ENCODE measurements around the gene TNNC1.

The TNNC1 gene

DNA sequence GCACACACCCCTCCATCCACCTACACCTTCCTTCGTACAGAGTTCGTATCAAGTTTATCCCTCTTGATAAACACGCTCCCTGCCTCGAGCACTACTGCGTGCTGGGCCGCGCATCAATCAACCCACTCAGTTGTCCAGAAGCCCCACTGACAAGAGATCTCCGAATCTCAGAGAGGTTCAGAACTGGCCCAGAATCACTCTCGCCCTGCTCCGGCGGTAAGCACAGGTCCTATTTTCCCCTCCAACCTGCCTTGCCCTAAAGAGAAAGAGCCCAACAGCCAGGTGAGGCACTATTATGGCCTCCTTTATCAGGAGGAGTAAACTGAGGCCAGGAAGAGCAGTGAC, 1.1 kb upstream of the TNNC1 start:
- TF ChIP-seq, protein P1, sequence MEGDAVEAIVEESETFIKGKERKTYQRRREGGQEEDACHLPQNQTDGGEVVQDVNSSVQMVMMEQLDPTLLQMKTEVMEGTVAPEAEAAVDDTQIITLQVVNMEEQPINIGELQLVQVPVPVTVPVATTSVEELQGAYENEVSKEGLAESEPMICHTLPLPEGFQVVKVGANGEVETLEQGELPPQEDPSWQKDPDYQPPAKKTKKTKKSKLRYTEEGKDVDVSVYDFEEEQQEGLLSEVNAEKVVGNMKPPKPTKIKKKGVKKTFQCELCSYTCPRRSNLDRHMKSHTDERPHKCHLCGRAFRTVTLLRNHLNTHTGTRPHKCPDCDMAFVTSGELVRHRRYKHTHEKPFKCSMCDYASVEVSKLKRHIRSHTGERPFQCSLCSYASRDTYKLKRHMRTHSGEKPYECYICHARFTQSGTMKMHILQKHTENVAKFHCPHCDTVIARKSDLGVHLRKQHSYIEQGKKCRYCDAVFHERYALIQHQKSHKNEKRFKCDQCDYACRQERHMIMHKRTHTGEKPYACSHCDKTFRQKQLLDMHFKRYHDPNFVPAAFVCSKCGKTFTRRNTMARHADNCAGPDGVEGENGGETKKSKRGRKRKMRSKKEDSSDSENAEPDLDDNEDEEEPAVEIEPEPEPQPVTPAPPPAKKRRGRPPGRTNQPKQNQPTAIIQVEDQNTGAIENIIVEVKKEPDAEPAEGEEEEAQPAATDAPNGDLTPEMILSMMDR (conservative IDR thresholded peaks at IDR 0.05; ENCODE audit: low read depth) = no peak
- no peak for DNase-seq (ENCODE audit: low spot score)
- peak overlapping the region; percentile 89 for H3K27ac ChIP-seq
- POLR2A ChIA-PET (ENCODE audit: low non-redundant PET) = no interaction called here
- CTCF ChIA-PET = interaction anchor here (0.6 kb wide), 1 partner anchor 178 kb away, joined by 5 read pairs; no protein-coding TSS in a partner anchor

DNA sequence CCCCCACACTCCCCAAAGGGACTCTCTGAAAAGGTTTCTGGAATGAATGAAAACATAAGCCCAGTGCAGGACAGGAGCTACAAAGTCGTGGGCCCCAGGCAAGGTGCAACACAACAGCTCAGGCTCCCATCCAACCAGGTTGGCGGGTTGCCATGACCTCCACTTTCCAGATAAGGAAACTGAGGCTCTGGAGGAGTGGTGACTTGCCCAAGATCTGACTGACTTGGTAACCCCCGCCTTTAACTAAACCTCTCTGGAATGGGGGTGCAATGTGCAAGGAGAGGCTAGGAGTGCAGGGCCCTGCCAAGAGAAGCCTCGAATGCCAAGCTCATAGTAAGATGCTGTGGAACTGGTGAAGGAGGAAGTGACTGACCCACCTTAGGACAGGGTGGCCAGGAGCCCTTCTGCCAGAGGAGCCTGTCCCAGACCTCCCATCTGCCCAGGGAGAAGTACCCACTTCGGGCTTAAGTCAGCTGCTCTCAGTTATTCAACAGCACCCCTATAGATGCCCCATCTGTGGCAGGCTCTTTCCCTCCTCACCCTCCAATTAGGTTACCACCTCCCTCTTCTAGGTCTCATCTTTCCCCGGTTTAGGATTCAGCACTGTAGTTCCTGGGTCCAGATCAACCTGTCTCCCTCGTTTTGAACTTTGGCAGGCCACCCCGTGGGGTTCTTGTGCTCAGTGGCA, 553 bp upstream of the TNNC1 start:
- TF ChIP-seq, protein P1 (conservative IDR thresholded peaks at IDR 0.05; ENCODE audit: low read depth) = no peak
- DNase-seq (ENCODE audit: low spot score) = no peak
- CTCF ChIA-PET = interaction anchor here (0.6 kb wide), 1 partner anchor 178 kb away, joined by 5 read pairs; no protein-coding TSS in a partner anchor
- POLR2A ChIA-PET (ENCODE audit: low non-redundant PET) = no interaction called here
- peak overlapping the region; percentile 89 for H3K27ac ChIP-seq

DNA sequence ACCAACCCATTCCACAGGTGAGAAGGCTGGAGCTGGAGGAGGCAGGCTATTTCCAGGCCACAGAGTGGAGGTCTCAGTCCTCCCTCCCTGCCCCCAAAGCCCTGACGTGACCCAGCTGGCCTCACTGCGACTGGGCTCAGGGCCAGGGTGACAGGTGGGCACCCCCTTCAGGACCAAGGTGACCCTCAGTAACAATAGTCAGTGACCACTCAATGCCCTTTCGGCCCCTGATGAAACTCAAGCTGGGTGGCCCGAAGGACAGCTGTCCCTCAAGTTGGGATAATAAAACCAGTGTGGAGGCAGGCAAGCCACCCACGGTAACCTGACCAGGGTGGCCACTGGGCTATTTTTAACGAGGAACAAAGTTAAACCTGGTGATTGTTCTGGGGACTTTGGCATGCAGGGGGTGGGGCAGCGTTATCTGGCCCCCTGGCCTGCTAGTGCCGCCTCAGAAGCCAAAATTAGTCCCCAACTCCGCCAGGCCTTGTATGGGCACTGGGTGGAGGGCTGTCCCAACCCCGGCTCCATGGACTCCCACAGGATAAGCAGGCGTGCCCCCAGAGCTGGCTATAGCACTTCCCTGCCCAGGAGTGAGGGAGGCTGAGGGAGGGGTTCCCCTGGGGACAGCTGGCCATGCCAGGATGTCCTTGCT, 1.1 kb downstream of the TNNC1 start:
- H3K27ac ChIP-seq = peak overlapping the region; percentile 89
- DNase-seq (ENCODE audit: low spot score) = no peak
- POLR2A ChIA-PET (ENCODE audit: low non-redundant PET) = no interaction called here
- CTCF ChIA-PET = interaction anchor here (0.7 kb wide), 1 partner anchor 1678 kb away, joined by 3 read pairs; no protein-coding TSS in a partner anchor
- TF ChIP-seq, protein P1 (conservative IDR thresholded peaks at IDR 0.05; ENCODE audit: low read depth) = no peak

DNA sequence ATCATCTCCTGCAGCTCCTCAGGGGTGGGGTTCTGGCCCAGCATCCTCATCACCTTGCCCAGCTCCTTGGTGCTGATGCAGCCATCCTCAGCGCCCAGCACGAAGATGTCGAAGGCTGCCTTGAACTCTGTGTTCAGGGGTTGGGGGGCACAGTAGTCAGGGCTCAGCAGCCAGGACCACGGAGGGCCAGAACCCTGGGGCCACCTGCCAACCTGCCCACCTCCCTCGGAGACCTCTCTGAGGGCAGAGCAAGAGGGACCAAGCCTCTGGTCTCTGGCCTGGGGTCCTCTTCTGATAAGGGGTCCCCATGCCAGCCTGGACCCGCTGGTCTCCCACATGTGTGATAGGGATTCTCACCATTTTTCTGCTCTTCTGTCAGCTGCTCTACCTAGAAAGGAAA, 1.7 kb downstream of the TNNC1 start:
- TF ChIP-seq, protein P1 (conservative IDR thresholded peaks at IDR 0.05; ENCODE audit: low read depth) = no peak
- ChIA-PET POLR2A (ENCODE audit: low non-redundant PET) (no interaction called here), CTCF (no interaction called here)
- no peak overlapping the region for H3K27ac ChIP-seq
- no peak for DNase-seq (ENCODE audit: low spot score)

DNA sequence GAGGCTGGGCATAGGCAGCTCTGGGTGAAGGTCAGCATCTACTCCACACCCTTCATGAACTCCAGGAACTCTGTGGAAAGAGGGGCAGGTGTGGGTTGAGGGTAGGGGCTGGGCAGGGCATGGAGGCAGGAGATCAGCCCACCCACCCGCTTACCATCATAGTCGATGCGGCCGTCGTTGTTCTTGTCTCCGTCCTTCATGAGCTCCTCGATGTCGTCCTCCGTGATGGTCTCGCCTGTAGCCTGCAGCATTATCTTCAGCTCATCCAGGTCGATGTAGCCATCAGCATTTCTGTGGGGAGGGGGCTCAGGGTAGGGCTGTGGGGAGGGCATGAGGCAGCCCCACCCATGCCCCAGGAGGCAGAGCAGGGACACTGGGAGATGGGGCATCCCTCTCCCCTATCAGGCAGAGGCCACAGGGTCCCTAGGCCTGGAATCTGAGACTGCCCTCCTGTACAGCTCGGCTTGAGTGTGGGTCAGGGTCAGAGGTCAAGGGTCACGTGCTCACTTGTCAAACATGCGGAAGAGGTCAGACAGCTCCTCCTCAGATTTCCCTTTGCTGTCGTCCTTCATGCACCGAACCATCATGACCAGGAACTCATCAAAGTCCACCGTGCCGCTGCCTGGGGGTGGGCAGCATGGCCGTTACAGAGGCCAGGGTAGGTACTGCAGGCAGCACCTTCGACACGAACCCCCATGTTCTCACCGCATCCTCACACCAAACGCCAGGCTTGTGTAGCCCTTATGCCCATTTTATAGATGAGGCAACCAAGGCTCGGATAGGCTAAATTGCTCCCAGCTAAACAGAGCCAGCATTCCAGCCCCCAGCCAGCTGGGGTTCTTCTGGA, 2.4 kb downstream of the TNNC1 start:
- H3K27ac ChIP-seq = peak overlapping the region; percentile 77; the same call in 1 of the 2 replicates
- DNase-seq (ENCODE audit: low spot score) = no peak
- POLR2A ChIA-PET (ENCODE audit: low non-redundant PET) = no interaction called here
- TF ChIP-seq, protein P1 (conservative IDR thresholded peaks at IDR 0.05; ENCODE audit: low read depth) = no peak
- CTCF ChIA-PET = no interaction called here

DNA sequence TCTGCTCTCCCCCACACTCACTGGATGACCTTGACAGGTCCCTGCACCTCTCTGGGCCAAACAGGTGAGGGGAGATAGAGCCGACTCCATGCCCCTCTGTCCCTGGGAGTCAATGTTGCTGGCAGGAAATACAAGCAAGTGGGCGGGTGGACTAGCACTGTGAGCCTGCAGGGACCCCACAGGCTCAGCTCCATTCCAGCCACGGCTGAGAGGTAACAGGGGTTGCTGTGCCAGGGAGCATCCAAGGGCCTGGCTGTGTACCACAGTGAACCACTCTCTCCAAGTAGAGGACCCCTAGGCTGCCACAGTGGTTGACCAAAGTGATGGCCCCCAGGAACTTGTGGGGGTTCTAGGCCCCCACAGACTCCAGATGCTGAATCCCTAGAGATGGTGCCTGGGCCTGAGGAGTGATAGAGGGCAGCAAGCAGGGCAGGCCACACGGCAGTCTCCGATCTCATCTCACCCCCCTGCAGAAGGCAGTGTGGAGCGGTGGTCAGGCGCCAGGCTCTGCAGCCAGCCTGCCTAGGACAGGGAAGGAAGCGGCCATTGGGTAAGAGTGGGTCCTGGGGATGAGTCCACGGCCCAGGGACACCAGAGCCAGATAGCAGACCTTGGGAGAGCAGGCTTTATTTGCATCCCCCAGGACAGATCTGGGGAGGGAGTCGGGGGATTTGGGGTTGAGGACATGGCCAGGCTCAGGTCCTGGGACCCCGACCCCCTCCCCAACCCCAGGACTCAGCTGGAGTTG, 3.2 kb downstream of the TNNC1 start:
- H3K27ac ChIP-seq = peak overlapping the region; percentile 77
- no peak for DNase-seq (ENCODE audit: low spot score)
- POLR2A ChIA-PET (ENCODE audit: low non-redundant PET) = no interaction called here
- CTCF ChIA-PET = interaction anchor here (0.7 to 1.0 kb wide), 2 partner anchors 12 to 17 kb away, joined by 3 read pairs; no protein-coding TSS in a partner anchor
- TF ChIP-seq, protein P1 (conservative IDR thresholded peaks at IDR 0.05; ENCODE audit: low read depth) = no peak
